HG02763 (cell line): ENCODE data around the gene ZDHHC5.
"Not testable (repeated sequence)": the region's sequence is repeated elsewhere in the genome, so short reads cannot be mapped to it uniquely, and the experiment has no call there.

Experiments used
- ATAC-seq: cut with Tn5 transposase; IDR thresholded peaks from one replicate; pipeline ENCODE4 v1.9.1; 2021; ENCODE audit warnings: mild to moderate bottlenecking, moderate library complexity; ENCODE audit not compliant: unreplicated experiment

Gene ZDHHC5

DNA sequence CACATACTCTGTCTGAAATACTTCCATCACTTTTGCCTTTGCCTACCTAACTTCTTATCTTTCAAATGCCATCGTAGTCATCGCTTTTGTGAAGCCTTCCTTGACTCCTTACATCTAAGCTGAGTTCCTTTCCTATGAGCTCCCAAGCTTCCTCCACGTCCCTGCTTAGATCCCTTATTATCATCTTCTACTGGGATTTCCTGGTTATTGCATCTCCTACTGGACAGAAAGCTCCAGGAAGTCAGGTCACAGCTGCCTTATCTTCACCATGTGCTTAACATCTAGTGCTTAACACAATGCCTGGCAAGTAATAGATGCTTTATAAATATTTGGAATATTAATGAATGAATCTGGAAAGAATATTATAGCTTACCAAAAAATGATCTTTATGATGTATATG is 24.1 kb upstream of the ZDHHC5 start:
- ATAC-seq, result no peak

- peak; percentile 61 for ATAC-seq
Observed at GRCh38 chr11:57644748-57645688, 22.9 kb upstream of the ZDHHC5 start.

GRCh38 chr11:57645689-57646085 is 22.2 kb upstream of the ZDHHC5 start:
- ATAC-seq, result no peak

DNA sequence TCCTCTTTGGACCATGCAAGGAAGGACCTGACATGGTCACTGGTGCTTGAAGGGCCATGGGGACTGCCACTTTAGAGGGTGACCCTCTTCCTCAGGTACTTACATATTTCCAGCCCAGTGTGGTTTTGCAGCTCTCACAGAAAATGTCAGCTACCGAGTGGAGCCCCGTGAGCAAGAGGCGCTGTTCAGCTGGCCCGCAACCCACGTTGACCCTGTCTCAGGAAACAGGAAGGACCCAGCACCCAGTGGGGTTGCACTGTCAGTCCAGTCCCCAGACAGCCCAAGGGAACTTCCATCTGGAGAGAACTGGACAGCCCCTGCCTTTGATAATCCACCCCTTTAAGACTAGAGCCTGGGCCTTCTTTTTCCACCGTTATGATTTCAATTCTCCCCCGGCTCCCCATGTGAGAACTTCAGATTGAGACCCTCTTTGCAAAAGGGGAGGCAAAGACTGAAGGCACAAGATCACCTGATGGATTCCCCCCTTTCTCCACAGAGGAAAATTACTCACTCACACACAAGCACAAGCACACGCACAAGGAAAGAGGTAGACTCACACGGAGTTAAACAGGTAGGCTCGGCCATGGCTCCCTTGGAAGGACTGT is 21.6 kb upstream of the ZDHHC5 start:
- no peak for ATAC-seq

DNA sequence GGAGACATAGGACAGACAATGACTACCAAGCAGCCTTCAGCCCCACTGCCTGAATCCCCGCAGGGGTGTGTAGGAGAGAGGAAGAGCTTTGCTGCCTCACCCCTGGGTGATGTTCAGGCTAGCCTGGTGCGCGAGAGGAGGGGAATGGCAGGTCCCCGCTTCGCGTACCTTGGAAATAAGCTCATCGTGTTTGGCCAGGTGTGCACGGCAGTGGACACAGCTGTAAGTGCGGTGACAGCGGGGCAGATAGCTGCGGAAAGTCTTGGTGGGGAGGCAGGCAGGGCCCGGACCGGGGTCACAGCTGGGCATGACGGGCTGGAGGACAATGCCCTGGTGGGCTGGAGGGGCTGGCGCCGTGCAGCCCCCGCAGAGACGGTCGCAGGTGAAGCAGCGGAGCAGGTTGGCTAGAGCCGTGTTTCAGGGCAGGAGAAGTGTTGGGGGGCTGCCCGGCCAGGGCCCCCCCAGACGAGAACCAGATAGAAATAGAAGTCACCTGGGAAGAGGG is 21.1 kb upstream of the ZDHHC5 start:
- no peak for ATAC-seq

DNA sequence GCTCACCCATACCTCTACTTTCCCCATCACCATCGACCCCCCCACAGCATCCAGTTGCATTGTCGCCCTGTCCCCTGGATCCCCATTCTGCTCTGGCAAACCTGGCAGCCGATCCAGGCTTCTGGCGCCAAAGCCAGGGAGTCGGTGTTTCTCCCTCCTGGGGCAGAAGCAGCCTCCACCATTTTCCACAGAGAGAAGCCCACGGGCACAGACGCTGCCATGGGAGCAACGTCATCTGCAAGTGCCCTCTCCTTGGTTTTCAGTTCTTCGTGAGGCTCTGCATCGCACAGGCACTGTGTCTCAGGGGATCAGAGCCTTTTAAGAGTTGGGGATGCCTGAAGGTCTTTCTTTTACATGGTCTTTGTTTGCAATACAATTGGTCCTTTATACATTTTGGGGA is 20.5 kb upstream of the ZDHHC5 start:
- ATAC-seq, result no peak

DNA sequence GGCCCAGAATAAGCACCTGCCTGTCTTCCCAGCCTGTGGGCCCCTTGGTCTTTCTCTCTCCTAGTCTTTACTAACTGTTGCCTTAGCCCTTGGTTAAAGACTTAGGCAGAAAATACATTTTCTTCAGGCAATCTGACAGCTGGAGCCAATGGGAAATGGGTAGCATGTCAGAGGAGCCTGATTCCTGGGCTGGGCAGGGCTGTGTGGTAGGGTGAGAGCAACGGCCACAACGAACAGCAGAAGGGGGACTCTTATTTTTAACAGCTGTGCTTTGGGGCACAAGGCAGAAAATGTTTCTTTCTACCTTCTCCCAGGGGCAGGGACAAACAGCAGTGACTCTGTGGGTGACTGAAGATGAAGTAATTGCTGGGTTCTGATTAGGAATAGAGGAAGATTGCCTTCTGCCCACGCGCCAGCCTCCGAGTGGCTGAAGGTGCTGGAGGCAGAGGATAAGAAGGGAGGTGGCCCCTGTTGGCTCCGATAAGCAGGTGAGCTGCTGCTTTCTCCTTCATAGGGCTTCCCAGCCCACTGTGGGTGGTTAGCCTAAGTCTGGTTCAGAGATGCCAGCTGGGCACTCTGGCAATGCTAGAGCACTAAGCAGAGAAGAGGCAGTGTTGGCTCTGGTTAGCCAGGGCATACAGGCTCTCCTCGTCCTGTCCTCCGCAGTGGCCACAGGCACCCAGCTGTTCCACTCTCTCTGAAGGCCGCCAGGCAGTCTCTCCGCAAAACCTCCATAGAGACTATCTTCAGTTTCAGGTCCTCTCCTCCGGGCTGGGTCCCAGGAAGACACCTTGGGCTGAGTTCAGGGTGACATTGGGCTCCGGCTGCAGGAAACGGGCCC is 19.7 kb upstream of the ZDHHC5 start:
- ATAC-seq, result no peak

DNA sequence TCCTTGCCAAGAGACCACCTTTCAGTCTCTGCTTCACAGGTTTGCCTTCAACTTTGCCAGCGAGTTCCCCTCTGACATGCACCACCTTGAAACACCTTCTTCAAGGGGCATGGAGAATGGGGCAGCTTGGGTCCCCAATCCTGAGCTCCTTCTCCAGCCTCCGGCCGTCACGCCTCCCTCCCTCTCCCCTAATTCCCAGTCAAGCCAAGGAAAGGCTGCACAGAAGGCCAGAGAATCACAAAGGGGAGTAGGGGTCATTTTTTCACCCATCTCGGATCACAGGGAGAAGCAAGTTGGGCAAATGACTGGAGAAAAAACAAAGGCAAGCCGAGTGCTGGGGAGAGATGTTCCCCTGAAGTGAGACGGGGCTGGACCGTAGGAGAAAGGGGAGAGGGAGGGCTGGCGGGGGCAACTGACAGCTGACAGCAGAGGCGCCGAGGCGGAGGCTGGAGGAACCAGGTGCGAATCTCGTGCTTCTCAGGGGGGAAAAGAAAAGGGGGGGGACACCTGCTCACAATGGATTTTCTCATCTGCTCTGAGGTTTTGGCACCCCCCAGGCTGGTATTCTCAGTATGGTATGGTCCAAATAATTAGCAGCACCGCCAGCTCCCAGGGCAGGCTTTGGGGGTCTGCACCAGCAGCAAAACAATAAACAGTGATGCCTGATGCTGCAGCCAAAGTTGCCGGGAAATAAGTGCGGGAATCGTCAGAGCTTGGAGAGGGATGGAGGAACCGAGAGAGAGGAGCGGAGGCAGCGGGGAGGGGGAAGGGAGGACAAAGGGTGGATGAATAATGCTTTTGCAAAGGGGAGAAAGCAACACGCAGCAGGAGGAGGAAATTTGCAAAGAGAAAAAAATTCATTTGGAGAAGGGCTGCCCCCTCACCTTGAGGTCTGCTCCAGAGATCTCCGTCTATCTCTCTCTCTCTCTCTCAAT is 18.8 kb upstream of the ZDHHC5 start:
- ATAC-seq, result no peak

- no peak for ATAC-seq
Observed at GRCh38 chr11:57649826-57650738, 17.8 kb upstream of the ZDHHC5 start, which contains the start of gene YPEL4. Gene YPEL4, minus strand, starts transcription at chr11:57649912. Its CDS starts 2,805 bp downstream, at chr11:57647107.

DNA sequence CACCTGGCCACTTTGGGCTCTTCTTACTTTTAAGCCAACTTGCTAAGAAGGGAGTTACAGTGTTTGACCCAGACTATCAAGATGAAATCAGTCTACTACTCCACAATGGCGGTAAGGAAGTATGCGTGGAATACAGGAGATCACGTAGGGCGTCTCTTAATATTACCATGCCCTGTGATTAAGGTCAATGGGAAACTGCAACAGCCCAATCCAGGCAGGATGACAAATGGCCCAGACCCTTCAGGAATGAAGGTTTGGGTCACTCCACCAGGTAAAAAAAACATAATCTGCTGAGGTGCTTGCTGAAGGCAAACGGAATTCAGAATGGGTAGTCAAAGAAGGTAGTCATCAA is 17.2 kb upstream of the ZDHHC5 start:
- no peak for ATAC-seq

DNA sequence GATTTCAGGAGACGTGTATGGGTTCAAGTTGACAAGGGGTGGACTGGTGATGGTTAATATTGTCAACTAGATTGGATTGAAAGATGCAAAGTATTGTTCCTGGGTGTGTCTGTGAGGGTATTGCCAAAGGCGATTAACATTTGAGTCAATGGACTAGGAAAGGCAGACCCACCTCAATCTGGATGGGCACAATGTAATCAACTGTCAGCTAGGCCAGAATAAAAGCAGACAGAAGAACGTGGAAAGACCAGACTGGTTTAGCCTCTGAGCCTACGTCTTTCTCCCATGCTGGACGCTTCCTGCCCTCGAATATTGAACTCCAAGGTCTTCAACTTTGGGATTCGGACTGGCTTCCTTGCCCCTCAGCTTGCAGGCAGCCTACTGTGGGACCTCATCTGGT is 16.5 kb upstream of the ZDHHC5 start:
- no peak for ATAC-seq

GRCh38 chr11:57652230-57652629 is 15.7 kb upstream of the ZDHHC5 start:
- not testable (repeated sequence) for ATAC-seq

GRCh38 chr11:57652662-57653061 is 15.3 kb upstream of the ZDHHC5 start:
- no peak for ATAC-seq

- no peak for ATAC-seq
Observed at GRCh38 chr11:57653163-57653562, 14.8 kb upstream of the ZDHHC5 start.

- ATAC-seq, result no peak
Observed at GRCh38 chr11:57656885-57657193, 11.1 kb upstream of the ZDHHC5 start.

- peak; percentile 99 for ATAC-seq
Observed at GRCh38 chr11:57657194-57658022, 10.5 kb upstream of the ZDHHC5 start, which contains the start of gene CLP1. Gene CLP1, plus strand, starts transcription at chr11:57657762. Its CDS starts 1,715 bp downstream, at chr11:57659477.

GRCh38 chr11:57658023-57658361 is 9.9 kb upstream of the ZDHHC5 start:
- no peak for ATAC-seq

DNA sequence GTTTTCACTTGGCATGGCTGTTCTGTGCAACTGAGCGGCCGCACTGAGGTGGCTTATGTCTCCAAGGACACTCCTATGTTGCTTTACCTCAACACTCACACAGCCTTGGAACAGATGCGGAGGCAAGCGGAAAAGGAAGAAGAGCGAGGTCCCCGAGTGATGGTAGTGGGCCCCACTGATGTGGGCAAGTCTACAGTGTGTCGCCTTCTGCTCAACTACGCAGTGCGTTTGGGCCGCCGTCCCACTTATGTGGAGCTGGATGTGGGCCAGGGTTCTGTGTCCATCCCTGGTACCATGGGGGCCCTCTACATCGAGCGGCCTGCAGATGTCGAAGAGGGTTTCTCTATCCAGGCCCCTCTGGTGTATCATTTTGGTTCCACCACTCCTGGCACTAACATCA is 8.2 kb upstream of the ZDHHC5 start:
- no peak for ATAC-seq
